ENCODE results near the gene BARX1. TPM values are rescaled to one million over a fixed set of nuclear protein-coding genes. Genes with fewer than 3 reads are reported as not detected.

Gene BARX1
- polyA plus RNA-seq, 3 donors = not detected

DNA sequence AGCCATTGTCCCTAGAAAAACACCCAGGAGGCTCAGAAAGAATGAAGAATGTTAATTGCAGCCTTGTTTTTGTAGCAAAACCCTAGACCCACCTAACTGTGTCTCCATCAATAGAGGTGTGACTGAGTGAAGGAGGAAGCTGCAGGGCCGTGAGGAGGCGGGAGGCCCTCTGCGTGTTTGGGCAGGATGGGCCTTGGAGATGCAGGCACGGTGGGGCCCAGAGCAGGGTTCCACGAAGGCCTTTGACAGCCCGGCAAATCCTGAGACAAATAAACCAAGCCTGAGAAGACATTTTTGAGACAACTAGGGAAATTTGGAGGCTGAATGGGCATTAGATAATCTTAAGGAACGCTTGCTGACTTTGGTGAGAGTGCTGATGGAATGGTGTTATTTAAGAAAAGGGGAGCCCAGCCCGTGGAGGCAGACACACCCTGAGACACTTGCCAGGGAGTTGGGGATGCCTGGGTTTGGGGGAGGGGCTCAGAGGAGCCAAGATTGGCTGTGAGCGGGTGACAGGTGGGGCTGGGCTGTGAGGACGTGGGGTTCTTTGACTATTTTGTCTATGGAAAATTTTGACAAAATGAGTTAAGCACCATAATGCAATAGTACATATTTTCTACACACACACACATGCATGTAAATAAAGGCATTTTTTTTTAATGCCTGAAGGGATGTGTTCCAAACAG, 48.8 kb downstream of the BARX1 start:
- H3K27me3 Mint-ChIP-seq (ENCODE audit: low read depth in 3 of 3) = peaks cover 20 to 25% (median 22%) of the 10 kb centered on the region in 3 donors
- H3K4me1 Mint-ChIP-seq = peaks cover 2% of the 10 kb centered on the region
- H3K27ac Mint-ChIP-seq = no peak overlapping the region
- H3K36me3 Mint-ChIP-seq = no peaks in the 10 kb centered on the region
- Histone ChIP-seq H3K4me1 (ENCODE audit: control insufficient read depth in 1 of 2, insufficient read depth in 2 of 2, low read length in 2 of 2) (no peaks in the 10 kb centered on the region), H3K4me2 (replicated peaks; ENCODE audit: extremely low read depth, low read length, poor library complexity, severe bottlenecking) (no peak overlapping the region), H3K79me2 (ENCODE audit: insufficient read depth, low read length) (no peaks in the 10 kb centered on the region), H3K9ac (ENCODE audit: insufficient read depth, low read length, poor library complexity, severe bottlenecking) (no peak overlapping the region), H4K20me1 (ENCODE audit: insufficient read depth, low read length) (no peaks in the 10 kb centered on the region), H3K4me3 (replicated peaks in 1 of 3; ENCODE audit: low read depth in 2 of 3, low read length in 3 of 3) (no peak overlapping the region), H2AFZ (ENCODE audit: insufficient read depth, low read depth, low read length, poor library complexity, severe bottlenecking) (no peak overlapping the region), H3K9me3 (replicated peaks in 1 of 2; ENCODE audit: control insufficient read depth in 1 of 2, insufficient read depth in 1 of 2, low read length in 2 of 2) (no peaks in the 10 kb centered on the region), H3K27ac (ENCODE audit: low read depth in 1 of 2, low read length in 2 of 2) (no peak overlapping the region), H3K36me3 (replicated peaks in 1 of 2; ENCODE audit: control insufficient read depth in 1 of 2, insufficient read depth in 2 of 2, low read length in 2 of 2) (no peaks in the 10 kb centered on the region), H3K27me3 (ENCODE audit: control insufficient read depth in 2 of 2, insufficient read depth in 2 of 2, low read length in 2 of 2) (peaks cover 0 to 9% of the 10 kb centered on the region in 2 donors)
- H3K9me3 Mint-ChIP-seq = peaks cover 0 to 2% (median 0%) of the 10 kb centered on the region in 7 donors
- intact Hi-C loops (cut with micrococcal nuclease) = no loop called here
- no peak for DNase-seq
- 79% methylated on average over 8 of the region's 10 CpGs for WGBS (ENCODE audit: insufficient coverage)
- H3K4me3 Mint-ChIP-seq = no peak overlapping the region
- no peak for TF ChIP-seq CTCF (IDR thresholded peaks at IDR 0.05)

GRCh38 chr9:93905473-93906133, 49.6 kb downstream of the BARX1 start:
- no peak overlapping the region for H3K27ac Mint-ChIP-seq
- H2AFZ ChIP-seq (ENCODE audit: insufficient read depth, low read depth, low read length, poor library complexity, severe bottlenecking) = no peak overlapping the region
- H3K4me1 Mint-ChIP-seq = peaks cover 2% of the 10 kb centered on the region
- H3K9me3 Mint-ChIP-seq = peaks cover 0 to 3% (median 0%) of the 10 kb centered on the region in 7 donors
- no peaks in the 10 kb centered on the region for H4K20me1 ChIP-seq (ENCODE audit: insufficient read depth, low read length)
- H3K36me3 ChIP-seq (replicated peaks in 1 of 2; ENCODE audit: control insufficient read depth in 1 of 2, insufficient read depth in 2 of 2, low read length in 2 of 2) = no peaks in the 10 kb centered on the region
- WGBS (ENCODE audit: insufficient coverage) = 90% methylated on average over 2 of the region's 10 CpGs
- H3K27me3 Mint-ChIP-seq (ENCODE audit: low read depth in 3 of 3) = peaks cover 20 to 25% (median 23%) of the 10 kb centered on the region in 3 donors
- peaks cover 0 to 9% of the 10 kb centered on the region in 2 donors for H3K27me3 ChIP-seq (ENCODE audit: control insufficient read depth in 2 of 2, insufficient read depth in 2 of 2, low read length in 2 of 2)
- no peak overlapping the region for H3K4me2 ChIP-seq (replicated peaks; ENCODE audit: extremely low read depth, low read length, poor library complexity, severe bottlenecking)
- no peak for TF ChIP-seq CTCF (IDR thresholded peaks at IDR 0.05)
- no peak overlapping the region for H3K4me3 ChIP-seq (replicated peaks in 1 of 3; ENCODE audit: low read depth in 2 of 3, low read length in 3 of 3)
- H3K27ac ChIP-seq (ENCODE audit: low read depth in 1 of 2, low read length in 2 of 2) = no peak overlapping the region
- intact Hi-C loops (cut with micrococcal nuclease) = no loop called here
- no peaks in the 10 kb centered on the region for H3K36me3 Mint-ChIP-seq
- no peak for DNase-seq
- H3K4me3 Mint-ChIP-seq = no peak overlapping the region
- no peaks in the 10 kb centered on the region for H3K4me1 ChIP-seq (ENCODE audit: control insufficient read depth in 1 of 2, insufficient read depth in 2 of 2, low read length in 2 of 2)
- H3K9me3 ChIP-seq (replicated peaks in 1 of 2; ENCODE audit: control insufficient read depth in 1 of 2, insufficient read depth in 1 of 2, low read length in 2 of 2) = no peaks in the 10 kb centered on the region
- H3K9ac ChIP-seq (ENCODE audit: insufficient read depth, low read length, poor library complexity, severe bottlenecking) = no peak overlapping the region
- no peaks in the 10 kb centered on the region for H3K79me2 ChIP-seq (ENCODE audit: insufficient read depth, low read length)
